B cell (primary cell): ENCODE measurements around the gene RRAS2.

ENCODE experiments used
- EZH2 ChIP-seq: IDR thresholded peaks from 2 replicates; pipeline ENCODE4 v1.6.1; 2012; ENCODE audit warnings: borderline replicate concordance, low read depth, mild to moderate bottlenecking, moderate library complexity, low read length; ENCODE audit not compliant: insufficient read depth, poor library complexity, severe bottlenecking
- TF ChIP-seq, protein P1 (sequence below): fragments of 200-600 bp; IDR thresholded peaks from one replicate; pipeline ENCODE4 v1.8.0; 2022; ENCODE audit warnings: antibody characterized with exemption, mild to moderate bottlenecking

DNA sequence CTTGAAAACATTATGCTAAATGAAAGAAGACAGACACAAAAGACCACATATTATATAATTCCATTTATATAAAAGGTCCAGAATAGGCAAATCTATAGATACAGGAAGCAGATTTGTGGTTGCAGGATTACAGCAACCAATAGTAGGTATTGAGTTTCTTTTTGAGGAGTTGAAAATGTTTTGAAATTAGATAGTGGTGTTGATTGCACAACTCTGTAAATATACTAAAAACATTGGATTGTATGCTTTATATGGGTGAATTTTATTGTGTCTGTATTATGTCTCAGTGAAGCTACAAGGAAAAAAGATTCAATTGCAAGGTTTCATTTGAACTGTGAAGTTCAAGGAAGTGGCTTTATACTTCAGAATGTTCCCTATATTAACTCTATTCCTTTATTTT is 3.0 kb upstream of the RRAS2 start:
- TF ChIP-seq, protein P1, sequence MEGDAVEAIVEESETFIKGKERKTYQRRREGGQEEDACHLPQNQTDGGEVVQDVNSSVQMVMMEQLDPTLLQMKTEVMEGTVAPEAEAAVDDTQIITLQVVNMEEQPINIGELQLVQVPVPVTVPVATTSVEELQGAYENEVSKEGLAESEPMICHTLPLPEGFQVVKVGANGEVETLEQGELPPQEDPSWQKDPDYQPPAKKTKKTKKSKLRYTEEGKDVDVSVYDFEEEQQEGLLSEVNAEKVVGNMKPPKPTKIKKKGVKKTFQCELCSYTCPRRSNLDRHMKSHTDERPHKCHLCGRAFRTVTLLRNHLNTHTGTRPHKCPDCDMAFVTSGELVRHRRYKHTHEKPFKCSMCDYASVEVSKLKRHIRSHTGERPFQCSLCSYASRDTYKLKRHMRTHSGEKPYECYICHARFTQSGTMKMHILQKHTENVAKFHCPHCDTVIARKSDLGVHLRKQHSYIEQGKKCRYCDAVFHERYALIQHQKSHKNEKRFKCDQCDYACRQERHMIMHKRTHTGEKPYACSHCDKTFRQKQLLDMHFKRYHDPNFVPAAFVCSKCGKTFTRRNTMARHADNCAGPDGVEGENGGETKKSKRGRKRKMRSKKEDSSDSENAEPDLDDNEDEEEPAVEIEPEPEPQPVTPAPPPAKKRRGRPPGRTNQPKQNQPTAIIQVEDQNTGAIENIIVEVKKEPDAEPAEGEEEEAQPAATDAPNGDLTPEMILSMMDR, result no peak
- TF ChIP-seq EZH2, result no peak
